ENCODE data around the gene PAN3.

- TF ChIP-seq REST (IDR thresholded peaks at IDR 0.05; ENCODE audit: insufficient replicate concordance, low read depth) (no peak), POLR2AphosphoS5 (IDR thresholded peaks at IDR 0.05; ENCODE audit: low read depth) (no peak)
- TF ChIP-seq, protein P1, sequence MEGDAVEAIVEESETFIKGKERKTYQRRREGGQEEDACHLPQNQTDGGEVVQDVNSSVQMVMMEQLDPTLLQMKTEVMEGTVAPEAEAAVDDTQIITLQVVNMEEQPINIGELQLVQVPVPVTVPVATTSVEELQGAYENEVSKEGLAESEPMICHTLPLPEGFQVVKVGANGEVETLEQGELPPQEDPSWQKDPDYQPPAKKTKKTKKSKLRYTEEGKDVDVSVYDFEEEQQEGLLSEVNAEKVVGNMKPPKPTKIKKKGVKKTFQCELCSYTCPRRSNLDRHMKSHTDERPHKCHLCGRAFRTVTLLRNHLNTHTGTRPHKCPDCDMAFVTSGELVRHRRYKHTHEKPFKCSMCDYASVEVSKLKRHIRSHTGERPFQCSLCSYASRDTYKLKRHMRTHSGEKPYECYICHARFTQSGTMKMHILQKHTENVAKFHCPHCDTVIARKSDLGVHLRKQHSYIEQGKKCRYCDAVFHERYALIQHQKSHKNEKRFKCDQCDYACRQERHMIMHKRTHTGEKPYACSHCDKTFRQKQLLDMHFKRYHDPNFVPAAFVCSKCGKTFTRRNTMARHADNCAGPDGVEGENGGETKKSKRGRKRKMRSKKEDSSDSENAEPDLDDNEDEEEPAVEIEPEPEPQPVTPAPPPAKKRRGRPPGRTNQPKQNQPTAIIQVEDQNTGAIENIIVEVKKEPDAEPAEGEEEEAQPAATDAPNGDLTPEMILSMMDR (IDR thresholded peaks at IDR 0.05; ENCODE audit: insufficient read depth, low read length), result no peak
These were observed 20.5 kb upstream of the PAN3 start for GRCh38 chr13:28117689-28118377.
